ENCODE measurements around the gene SLC45A1.

Gene SLC45A1

GRCh38 chr1:8311068-8311718 is 6.7 kb upstream of the SLC45A1 start:
- DNase-seq (ENCODE audit: low read depth, low spot score), result no peak

- DNase-seq (ENCODE audit: low read depth, low spot score), result no peak
Measured at GRCh38 chr1:8312235-8313218, 5.4 kb upstream of the SLC45A1 start.

- DNase-seq (ENCODE audit: low read depth, low spot score), result no peak
Measured at GRCh38 chr1:8313231-8313630, 4.7 kb upstream of the SLC45A1 start.

- peak; percentile 44 for DNase-seq (ENCODE audit: low read depth, low spot score)
Measured at GRCh38 chr1:8314346-8315280, 3.3 kb upstream of the SLC45A1 start.

- no peak for DNase-seq (ENCODE audit: low read depth, low spot score)
Measured at GRCh38 chr1:8315573-8316475, 2.1 kb upstream of the SLC45A1 start.

GRCh38 chr1:8318436-8318835 is 522 bp downstream of the SLC45A1 start:
- no peak for DNase-seq (ENCODE audit: low read depth, low spot score)

- DNase-seq (ENCODE audit: low read depth, low spot score), result no peak
Measured at GRCh38 chr1:8321612-8322011, 3.7 kb downstream of the SLC45A1 start.

GRCh38 chr1:8323706-8324105 is 5.8 kb downstream of the SLC45A1 start:
- no peak for DNase-seq (ENCODE audit: low read depth, low spot score)

- DNase-seq (ENCODE audit: low read depth, low spot score), result no peak
Measured at GRCh38 chr1:8324176-8324810, 6.4 kb downstream of the SLC45A1 start.

GRCh38 chr1:8325771-8326170 is 7.9 kb downstream of the SLC45A1 start:
- no peak for DNase-seq (ENCODE audit: low read depth, low spot score)

GRCh38 chr1:8326265-8326664 is 8.4 kb downstream of the SLC45A1 start:
- no peak for DNase-seq (ENCODE audit: low read depth, low spot score)

- DNase-seq (ENCODE audit: low read depth, low spot score), result no peak
Measured at GRCh38 chr1:8328271-8328670, 10.4 kb downstream of the SLC45A1 start.

GRCh38 chr1:8329439-8329838 is 11.5 kb downstream of the SLC45A1 start:
- DNase-seq (ENCODE audit: low read depth, low spot score), result no peak

- no peak for DNase-seq (ENCODE audit: low read depth, low spot score)
Measured at GRCh38 chr1:8329858-8330257, 11.9 kb downstream of the SLC45A1 start.

- DNase-seq (ENCODE audit: low read depth, low spot score), result no peak
Measured at GRCh38 chr1:8330271-8331125, 12.6 kb downstream of the SLC45A1 start.

GRCh38 chr1:8332806-8333205 is 14.9 kb downstream of the SLC45A1 start:
- no peak for DNase-seq (ENCODE audit: low read depth, low spot score)

GRCh38 chr1:8333246-8333987 is 15.5 kb downstream of the SLC45A1 start:
- DNase-seq (ENCODE audit: low read depth, low spot score), result no peak

- no peak for DNase-seq (ENCODE audit: low read depth, low spot score)
Measured at GRCh38 chr1:8334106-8334851, 16.4 kb downstream of the SLC45A1 start.

Data from smooth muscle cell of the brain vasculature (primary cell).